Measurements from ENCODE around the gene CHADL. TPM values are rescaled to one million over a fixed set of nuclear protein-coding genes. Genes with fewer than 3 reads are reported as not detected.
A peak's percentile ranks its signal among the peaks of the same experiment; 100 is the strongest.

Gene CHADL
- total RNA-seq, 1 donor from 2014 or later: 1.6 TPM

DNA sequence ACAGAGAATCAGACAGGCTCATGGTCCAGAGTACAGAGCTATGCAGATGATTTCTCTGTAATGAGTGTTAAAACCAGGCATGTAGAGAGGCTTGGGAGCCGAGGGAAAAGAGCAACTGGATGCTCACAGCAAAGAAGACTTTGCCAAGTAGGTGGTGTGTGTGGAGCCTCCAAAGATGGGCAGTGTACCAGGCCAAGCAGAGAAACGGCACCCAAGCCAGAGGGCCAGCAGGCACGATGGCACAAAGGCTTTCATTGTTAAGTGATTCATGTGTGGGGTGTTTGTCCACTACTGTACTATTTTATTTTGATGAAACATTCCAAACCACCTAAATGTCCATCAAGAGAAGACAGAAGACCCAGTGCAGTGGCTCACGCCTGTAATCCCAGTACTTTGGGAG lies 34.1 kb upstream of the CHADL start:
- Histone ChIP-seq H3K36me3 (ENCODE audit: control insufficient read depth, insufficient read depth, low read length) (peaks cover 33% of the 10 kb centered on the region), H3K4me3 (ENCODE audit: low read depth, low read length) (no peak overlapping the region), H3K27me3 (ENCODE audit: control insufficient read depth, insufficient read depth, low read length) (no peaks in the 10 kb centered on the region)
- DNase-seq (ENCODE audit: low read depth) (no peak), FAIRE-seq (no peak)
- TF ChIP-seq, protein P1, sequence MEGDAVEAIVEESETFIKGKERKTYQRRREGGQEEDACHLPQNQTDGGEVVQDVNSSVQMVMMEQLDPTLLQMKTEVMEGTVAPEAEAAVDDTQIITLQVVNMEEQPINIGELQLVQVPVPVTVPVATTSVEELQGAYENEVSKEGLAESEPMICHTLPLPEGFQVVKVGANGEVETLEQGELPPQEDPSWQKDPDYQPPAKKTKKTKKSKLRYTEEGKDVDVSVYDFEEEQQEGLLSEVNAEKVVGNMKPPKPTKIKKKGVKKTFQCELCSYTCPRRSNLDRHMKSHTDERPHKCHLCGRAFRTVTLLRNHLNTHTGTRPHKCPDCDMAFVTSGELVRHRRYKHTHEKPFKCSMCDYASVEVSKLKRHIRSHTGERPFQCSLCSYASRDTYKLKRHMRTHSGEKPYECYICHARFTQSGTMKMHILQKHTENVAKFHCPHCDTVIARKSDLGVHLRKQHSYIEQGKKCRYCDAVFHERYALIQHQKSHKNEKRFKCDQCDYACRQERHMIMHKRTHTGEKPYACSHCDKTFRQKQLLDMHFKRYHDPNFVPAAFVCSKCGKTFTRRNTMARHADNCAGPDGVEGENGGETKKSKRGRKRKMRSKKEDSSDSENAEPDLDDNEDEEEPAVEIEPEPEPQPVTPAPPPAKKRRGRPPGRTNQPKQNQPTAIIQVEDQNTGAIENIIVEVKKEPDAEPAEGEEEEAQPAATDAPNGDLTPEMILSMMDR (IDR thresholded peaks at IDR 0.05; ENCODE audit: insufficient read depth, low read length, severe bottlenecking): no peak

DNA sequence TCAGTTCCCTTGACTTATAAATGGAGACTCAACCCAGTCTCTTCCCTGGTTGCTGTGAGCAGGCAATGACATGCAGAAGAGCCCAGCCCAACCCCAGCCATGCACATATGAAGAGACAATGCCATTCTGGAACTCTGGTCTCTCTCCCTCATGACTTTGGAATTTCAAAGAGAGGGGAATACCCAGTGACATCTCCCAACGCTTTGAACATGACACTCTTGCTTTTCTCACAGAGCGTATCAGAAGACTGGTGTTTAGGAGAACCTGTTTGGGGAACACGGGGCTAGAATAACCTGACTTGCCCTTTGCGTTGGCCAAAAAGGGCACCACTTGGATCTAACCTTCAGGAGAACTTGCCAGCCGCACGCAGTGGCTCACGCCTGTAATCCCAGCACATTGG lies 32.4 kb upstream of the CHADL start:
- FAIRE-seq (peak; percentile 64), DNase-seq (ENCODE audit: low read depth) (no peak)
- TF ChIP-seq, protein P1 (IDR thresholded peaks at IDR 0.05; ENCODE audit: insufficient read depth, low read length, severe bottlenecking): no peak
- Histone ChIP-seq H3K4me3 (ENCODE audit: low read depth, low read length) (no peak overlapping the region), H3K36me3 (ENCODE audit: control insufficient read depth, insufficient read depth, low read length) (peaks cover 37% of the 10 kb centered on the region), H3K27me3 (ENCODE audit: control insufficient read depth, insufficient read depth, low read length) (no peaks in the 10 kb centered on the region)

DNA sequence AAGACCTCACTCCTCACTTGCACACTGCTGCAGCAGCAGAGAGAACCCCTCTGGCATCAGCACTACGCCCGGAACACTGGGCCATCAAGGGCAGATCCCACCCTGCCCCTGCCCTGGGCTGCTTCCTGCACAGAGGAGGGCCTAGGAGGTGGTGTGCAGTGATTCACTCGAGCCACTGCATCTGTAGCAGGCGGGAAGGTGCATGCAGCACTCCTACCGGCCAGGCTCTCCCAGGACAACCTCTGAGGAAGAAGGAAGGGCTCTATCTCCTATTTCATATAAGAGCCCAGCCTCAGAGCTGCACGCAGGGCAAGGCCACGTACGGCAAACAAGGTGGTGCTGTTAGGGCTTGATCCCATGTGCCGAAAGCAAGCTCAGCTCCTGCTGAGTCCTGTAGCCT lies 31.1 kb upstream of the CHADL start:
- Histone ChIP-seq H3K36me3 (ENCODE audit: control insufficient read depth, insufficient read depth, low read length) (peaks cover 44% of the 10 kb centered on the region), H3K4me3 (ENCODE audit: low read depth, low read length) (no peak overlapping the region), H3K27me3 (ENCODE audit: control insufficient read depth, insufficient read depth, low read length) (no peaks in the 10 kb centered on the region)
- TF ChIP-seq, protein P1 (IDR thresholded peaks at IDR 0.05; ENCODE audit: insufficient read depth, low read length, severe bottlenecking): no peak
- FAIRE-seq (no peak), DNase-seq (ENCODE audit: low read depth) (no peak)

DNA sequence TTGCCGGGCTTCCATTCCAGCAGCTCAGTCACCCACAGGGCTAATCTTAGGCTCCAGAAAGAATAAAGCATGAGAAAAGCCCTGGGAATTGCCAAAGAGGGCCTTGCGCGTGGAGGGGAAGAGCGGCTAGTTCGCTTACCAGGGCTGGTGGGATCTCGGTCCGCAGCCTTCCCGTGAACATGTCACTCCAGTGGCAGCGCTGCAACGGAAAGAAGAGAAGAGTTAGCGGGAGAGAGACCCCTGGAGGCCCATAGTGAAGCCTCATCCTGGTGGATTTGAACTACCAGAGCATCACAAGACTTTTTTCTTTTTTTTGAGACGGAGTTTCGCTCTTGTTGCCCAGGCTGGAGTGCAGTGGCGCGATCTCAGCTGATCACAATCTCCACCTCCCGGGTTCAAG lies 27.2 kb upstream of the CHADL start:
- no peak for FAIRE-seq
- Histone ChIP-seq H3K27me3 (ENCODE audit: control insufficient read depth, insufficient read depth, low read length) (no peaks in the 10 kb centered on the region), H3K36me3 (ENCODE audit: control insufficient read depth, insufficient read depth, low read length) (peaks cover 46% of the 10 kb centered on the region), H3K4me3 (ENCODE audit: low read depth, low read length) (no peak overlapping the region)
- TF ChIP-seq, protein P1 (IDR thresholded peaks at IDR 0.05; ENCODE audit: insufficient read depth, low read length, severe bottlenecking): no peak
- no peak for DNase-seq (ENCODE audit: low read depth)

DNA sequence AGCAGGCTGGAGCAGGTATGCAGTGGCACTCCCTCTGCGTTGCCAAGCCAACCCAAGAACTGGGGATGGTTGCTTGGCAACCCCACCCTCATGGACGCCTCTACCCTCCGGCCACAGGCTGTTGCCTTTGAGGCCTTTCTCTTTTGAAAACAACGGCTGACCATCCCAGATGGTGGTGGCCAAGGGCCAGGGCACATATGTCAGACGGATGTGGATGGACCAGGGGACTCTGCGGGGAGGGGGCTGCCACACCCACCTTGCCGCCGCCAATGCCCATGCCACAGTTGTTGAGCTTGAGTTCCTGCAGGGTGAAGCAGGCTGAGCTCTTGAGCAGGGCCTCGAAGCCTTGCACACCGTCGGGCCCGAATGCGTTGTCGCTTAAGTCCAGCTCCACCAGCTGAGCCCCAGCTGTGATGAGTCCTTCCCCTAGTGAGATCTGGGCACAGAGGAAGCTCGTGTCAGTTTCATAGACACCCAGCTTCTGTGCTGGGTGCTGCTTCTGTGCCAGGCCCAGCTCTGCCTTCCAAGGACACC lies 23.7 kb upstream of the CHADL start:
- H3K27me3 ChIP-seq (ENCODE audit: control insufficient read depth, insufficient read depth, low read length): no peaks in the 10 kb centered on the region
- FAIRE-seq (no peak), DNase-seq (ENCODE audit: low read depth) (no peak)
- H3K36me3 ChIP-seq (ENCODE audit: control insufficient read depth, insufficient read depth, low read length): peaks cover 48% of the 10 kb centered on the region
- TF ChIP-seq, protein P1 (IDR thresholded peaks at IDR 0.05; ENCODE audit: insufficient read depth, low read length, severe bottlenecking): no peak
- no peak overlapping the region for H3K4me3 ChIP-seq (ENCODE audit: low read depth, low read length)

DNA sequence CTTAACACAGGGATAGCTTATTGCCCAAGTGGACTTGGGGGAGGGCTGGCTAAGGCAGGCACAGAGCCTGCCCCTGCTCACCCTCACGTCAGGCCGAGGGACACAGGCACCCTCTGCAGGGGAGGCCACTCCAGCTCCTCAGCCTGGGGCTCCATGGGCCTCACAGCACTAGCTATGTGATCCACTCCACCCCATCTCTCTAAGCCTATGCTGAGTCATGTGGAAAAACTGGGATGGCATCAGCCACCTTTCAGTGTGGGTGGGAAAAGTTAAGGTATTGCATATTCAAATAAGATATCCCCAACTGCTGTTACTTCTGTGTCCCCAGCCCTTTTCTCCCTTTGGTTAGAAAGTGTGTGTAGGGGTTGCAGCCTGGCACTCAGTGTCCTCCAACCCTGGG lies 23.0 kb upstream of the CHADL start:
- TF ChIP-seq, protein P1 (IDR thresholded peaks at IDR 0.05; ENCODE audit: insufficient read depth, low read length, severe bottlenecking): no peak
- H3K4me3 ChIP-seq (ENCODE audit: low read depth, low read length): no peak overlapping the region
- peaks cover 46% of the 10 kb centered on the region for H3K36me3 ChIP-seq (ENCODE audit: control insufficient read depth, insufficient read depth, low read length)
- no peaks in the 10 kb centered on the region for H3K27me3 ChIP-seq (ENCODE audit: control insufficient read depth, insufficient read depth, low read length)
- DNase-seq (ENCODE audit: low read depth) (no peak), FAIRE-seq (no peak)
